ENCODE results near the gene SELP. TPM values are rescaled to one million over a fixed set of nuclear protein-coding genes. Genes with fewer than 3 reads are reported as not detected.

SELP gene
- total and polyA plus RNA-seq, 2 of the 8 experiments (the other 6 are each of a cell fraction or from before 2014, with no cell fraction given): not detected

GRCh38 chr1:169634877-169635276, 5.0 kb upstream of the SELP start:
- no peak overlapping the region for H3K14ac ChIP-seq (ENCODE audit: insufficient read length)
- H2AK5ac ChIP-seq (ENCODE audit: low read depth, low read length): no peak overlapping the region
- no peak overlapping the region for H2BK15ac ChIP-seq (ENCODE audit: low read length)
- H3K79me1 ChIP-seq (ENCODE audit: low read depth, low read length): no peaks in the 10 kb centered on the region
- no peak overlapping the region for H3K4ac ChIP-seq (replicated peaks; ENCODE audit: insufficient read length, low read depth, low read length)
- H3K36me3 ChIP-seq (ENCODE audit: control insufficient read depth in 2 of 4, insufficient read depth in 4 of 4, low read length in 3 of 4): no peaks in the 10 kb centered on the region
- no peaks in the 10 kb centered on the region for H3K4me1 ChIP-seq (replicated peaks in 1 of 4; ENCODE audit: control insufficient read depth in 3 of 4, insufficient read depth in 4 of 4, low read length in 3 of 4)
- H3K27ac ChIP-seq (ENCODE audit: low read depth, low read length): no peak overlapping the region
- no peak overlapping the region for H2BK120ac ChIP-seq (replicated peaks; ENCODE audit: low read depth, low read length)
- H4K20me1 ChIP-seq (replicated peaks in 1 of 2; ENCODE audit: control insufficient read depth in 1 of 2, insufficient read depth in 2 of 2, low read length in 2 of 2): no peaks in the 10 kb centered on the region
- TF ChIP-seq POLR2AphosphoS5 (IDR thresholded peaks at IDR 0.05; ENCODE audit: low read depth, low read length): no peak
- TF ChIP-seq CHD1 (IDR thresholded peaks at IDR 0.05; ENCODE audit: low read depth, low read length): no peak
- TF ChIP-seq SRF (IDR thresholded peaks at IDR 0.05; ENCODE audit: low read depth, low read length): no peak
- TF ChIP-seq KDM4A (IDR thresholded peaks at IDR 0.05; ENCODE audit: low read depth, low read length, severe bottlenecking): no peak
- no peak for TF ChIP-seq RAD21 (IDR thresholded peaks at IDR 0.05 in 1 of 2, conservative IDR thresholded peaks at IDR 0.05 in 1 of 2; ENCODE audit: low read depth in 2 of 2, low read length in 2 of 2)
- no peaks in the 10 kb centered on the region for H3K27me3 ChIP-seq (replicated peaks in 1 of 4; ENCODE audit: control insufficient read depth in 3 of 4, extremely low read depth in 1 of 4, insufficient read depth in 3 of 4, low read length in 3 of 4)
- no peaks in the 10 kb centered on the region for H3K79me2 ChIP-seq (ENCODE audit: control insufficient read depth in 1 of 2, insufficient read depth in 2 of 2, low read length in 2 of 2)
- H2AFZ ChIP-seq (ENCODE audit: low read length): no peak overlapping the region
- ChIA-PET CTCF (ENCODE audit: partially characterized antibody) (interaction anchor here (1.7 kb wide), 1 partner anchor 20 kb away, joined by 3 read pairs; no protein-coding TSS in a partner anchor), POLR2A (ENCODE audit: partially characterized antibody) (no interaction called here)
- H4K5ac ChIP-seq (ENCODE audit: insufficient read length, low read depth, low read length): no peak overlapping the region
- H3K4me2 ChIP-seq (ENCODE audit: insufficient read depth in 1 of 2, low read depth in 2 of 2, low read length in 2 of 2): no peak overlapping the region
- WGBS, 2 experiments (ENCODE audit: extremely low coverage in 1 of 2, insufficient coverage in 1 of 2, insufficient read length in 1 of 2, insufficient replicate concordance in 2 of 2, low coverage in 1 of 2, low lambda C conversion rate in 2 of 2, missing lambda C conversion rate in 1 of 2): 88% methylated on average over 1 of the region's 1 CpG; no CpG with 5 or more reads in 1 of the 2 experiments
- no peak overlapping the region for H2BK20ac ChIP-seq (ENCODE audit: low read length)
- no peak overlapping the region for H3K18ac ChIP-seq (ENCODE audit: extremely low read depth, low read length)
- FAIRE-seq: no peak
- no peak overlapping the region for H4K8ac ChIP-seq (ENCODE audit: extremely low read depth, insufficient read depth, low read length)
- DNase-seq (ENCODE audit: low read depth in 1 of 2, low spot score in 2 of 2): no peak
- H3K4me3 ChIP-seq (ENCODE audit: extremely low read depth in 1 of 4, insufficient read depth in 2 of 4, low read depth in 3 of 4, low read length in 4 of 4): no peak overlapping the region
- no peak overlapping the region for H4K91ac ChIP-seq (replicated peaks; ENCODE audit: insufficient read length, low read length)
- H3K9ac ChIP-seq (replicated peaks in 1 of 4; ENCODE audit: extremely low read depth in 1 of 4, low read depth in 3 of 4, low read length in 3 of 4): no peak overlapping the region
- H3K9me3 ChIP-seq (ENCODE audit: insufficient read depth in 2 of 2, low read depth in 1 of 2, low read length in 1 of 2): peaks cover 4 to 10% of the 10 kb centered on the region in 2 experiments; a peak in 2 of 4 replicates
- H2BK5ac ChIP-seq (ENCODE audit: low read depth, low read length): no peak overlapping the region
- no peak overlapping the region for H3K56ac ChIP-seq (replicated peaks; ENCODE audit: insufficient read length, low read depth, low read length)
- H3K23ac ChIP-seq (ENCODE audit: insufficient read length): no peak overlapping the region
- no peak overlapping the region for H2BK12ac ChIP-seq (ENCODE audit: low read depth, low read length)
- no peaks in the 10 kb centered on the region for H3K23me2 ChIP-seq (ENCODE audit: low read depth, low read length)
